ENCODE data around the gene HMCN1. TPM values are rescaled to one million over a fixed set of nuclear protein-coding genes. Genes with fewer than 3 reads are reported as not detected.

The HMCN1 gene
- total RNA-seq, 1 experiment from 2014 or later = 0.15 TPM

DNA sequence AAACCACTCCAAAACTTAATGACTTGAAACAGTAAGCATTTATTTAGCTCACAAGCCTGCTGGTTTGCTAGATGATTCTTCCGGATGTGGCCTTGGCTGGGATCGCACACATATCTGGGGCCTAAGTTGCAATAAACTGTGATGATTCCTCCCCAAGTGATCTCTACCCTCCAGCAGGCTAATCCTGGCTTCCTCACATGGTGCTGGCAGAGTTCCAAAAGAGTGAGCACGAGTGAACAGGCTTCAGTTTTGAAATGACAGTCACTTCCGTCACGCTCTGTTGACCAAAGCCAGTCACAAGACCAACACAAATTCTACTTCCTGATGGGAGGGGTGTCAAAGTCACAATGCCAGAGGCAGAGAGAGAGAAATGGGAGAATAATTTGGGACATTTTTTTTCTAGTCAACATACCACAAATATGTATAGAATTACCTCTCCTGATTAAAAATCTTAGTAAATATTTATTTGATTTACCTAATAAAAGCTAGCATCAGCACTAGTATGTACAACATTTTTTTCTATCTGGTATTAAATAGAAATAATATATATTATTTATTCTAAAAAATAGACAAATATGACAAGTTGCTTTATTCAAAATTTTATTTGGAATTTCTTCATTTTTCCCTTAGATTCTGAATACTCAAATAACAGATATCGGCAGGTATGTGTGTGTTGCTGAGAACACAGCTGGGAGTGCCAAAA is 348.2 kb downstream of the HMCN1 start:
- peak; percentile 91 for DNase-seq (ENCODE audit: low spot score)

DNA sequence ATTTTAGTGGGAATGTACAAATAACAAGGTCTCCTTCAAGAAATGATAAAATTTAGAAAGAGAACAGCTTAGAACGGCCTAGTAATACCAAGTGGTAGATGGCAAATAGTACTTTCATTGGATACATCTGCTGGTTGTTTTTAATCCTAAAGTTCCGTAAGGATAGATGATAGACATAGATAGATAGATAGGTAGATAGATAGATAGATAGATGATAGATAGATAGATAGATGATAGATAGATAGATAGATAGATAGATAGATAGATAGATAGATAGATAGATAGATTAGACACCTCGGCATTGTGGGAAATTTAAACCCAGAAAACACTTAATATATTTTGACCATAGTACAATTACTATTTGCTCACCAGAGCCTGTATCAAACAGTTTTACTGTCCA is 352.4 kb downstream of the HMCN1 start:
- no peak for DNase-seq (ENCODE audit: low spot score)

DNA sequence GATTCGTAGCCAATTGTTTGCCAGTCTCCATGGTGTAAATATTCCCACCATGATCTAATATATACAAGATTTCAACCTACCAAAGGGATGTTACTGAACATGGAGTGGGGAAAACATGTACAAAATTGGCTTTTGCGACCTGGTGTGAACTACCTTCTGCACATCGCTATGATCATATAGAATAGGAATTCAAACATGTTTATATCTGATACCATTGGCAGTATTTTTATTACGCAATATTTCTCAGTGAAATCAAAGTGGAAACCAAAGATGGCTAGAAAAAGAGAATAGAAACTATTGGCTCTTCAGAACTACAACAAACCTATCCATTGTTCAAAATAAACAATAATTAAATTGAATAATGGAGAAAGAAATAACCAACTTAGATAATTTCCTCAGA is 355.7 kb downstream of the HMCN1 start:
- DNase-seq (ENCODE audit: low spot score) = no peak

DNA sequence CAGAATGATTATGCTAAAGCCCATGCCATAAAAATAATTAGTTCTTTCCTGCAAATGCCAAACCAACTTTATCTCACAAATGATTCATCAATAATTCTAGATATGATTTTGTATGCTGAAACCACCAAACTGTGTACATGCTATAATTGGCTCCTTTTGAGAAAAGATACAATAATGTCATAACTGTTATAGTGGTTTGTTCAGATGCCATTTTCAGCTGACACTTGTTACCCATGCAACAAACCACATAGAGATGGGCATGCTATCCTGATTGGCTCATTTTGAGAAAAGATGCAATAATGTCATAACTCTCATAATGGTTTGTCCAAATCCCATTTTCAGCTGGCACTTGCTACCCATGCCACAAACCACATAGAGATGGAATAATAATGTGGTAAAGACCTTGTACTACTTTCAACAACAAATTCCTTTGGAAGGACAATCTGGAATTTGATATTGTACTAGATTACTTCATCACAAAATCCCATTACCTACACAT is 357.1 kb downstream of the HMCN1 start:
- no peak for DNase-seq (ENCODE audit: low spot score)

DNA sequence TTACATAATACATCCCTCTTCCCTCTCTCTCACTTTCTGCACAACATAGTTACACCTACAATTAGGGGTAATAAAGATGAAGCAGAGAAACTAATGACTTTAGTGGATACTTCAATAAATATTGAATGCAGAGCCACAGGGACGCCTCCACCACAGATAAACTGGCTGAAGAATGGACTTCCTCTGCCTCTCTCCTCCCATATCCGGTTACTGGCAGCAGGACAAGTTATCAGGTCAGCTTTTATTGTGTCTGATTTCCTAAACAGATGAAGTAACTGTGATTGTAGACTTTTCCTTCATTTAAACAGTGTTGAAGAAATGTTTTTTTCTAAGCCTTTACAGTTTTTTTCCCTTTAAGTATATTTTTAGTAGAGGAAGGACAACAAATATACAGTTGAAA is 359.2 kb downstream of the HMCN1 start:
- DNase-seq (ENCODE audit: low spot score) = no peak

DNA sequence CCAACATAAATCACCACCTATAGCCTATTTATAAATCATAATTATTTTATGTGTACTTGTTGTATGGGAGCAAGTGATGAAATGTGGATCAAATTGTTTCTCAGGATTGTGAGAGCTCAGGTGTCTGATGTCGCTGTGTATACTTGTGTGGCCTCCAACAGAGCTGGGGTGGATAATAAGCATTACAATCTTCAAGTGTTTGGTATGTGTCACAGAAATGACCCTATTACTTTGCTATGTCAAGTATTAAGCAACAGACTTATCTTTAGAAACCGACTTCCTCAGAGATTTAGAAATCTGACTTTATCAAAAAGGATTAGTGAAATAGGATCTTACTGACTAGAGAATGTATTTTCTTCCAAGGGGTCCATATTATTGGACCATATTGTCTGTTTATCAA is 360.0 kb downstream of the HMCN1 start:
- DNase-seq (ENCODE audit: low spot score) = no peak

DNA sequence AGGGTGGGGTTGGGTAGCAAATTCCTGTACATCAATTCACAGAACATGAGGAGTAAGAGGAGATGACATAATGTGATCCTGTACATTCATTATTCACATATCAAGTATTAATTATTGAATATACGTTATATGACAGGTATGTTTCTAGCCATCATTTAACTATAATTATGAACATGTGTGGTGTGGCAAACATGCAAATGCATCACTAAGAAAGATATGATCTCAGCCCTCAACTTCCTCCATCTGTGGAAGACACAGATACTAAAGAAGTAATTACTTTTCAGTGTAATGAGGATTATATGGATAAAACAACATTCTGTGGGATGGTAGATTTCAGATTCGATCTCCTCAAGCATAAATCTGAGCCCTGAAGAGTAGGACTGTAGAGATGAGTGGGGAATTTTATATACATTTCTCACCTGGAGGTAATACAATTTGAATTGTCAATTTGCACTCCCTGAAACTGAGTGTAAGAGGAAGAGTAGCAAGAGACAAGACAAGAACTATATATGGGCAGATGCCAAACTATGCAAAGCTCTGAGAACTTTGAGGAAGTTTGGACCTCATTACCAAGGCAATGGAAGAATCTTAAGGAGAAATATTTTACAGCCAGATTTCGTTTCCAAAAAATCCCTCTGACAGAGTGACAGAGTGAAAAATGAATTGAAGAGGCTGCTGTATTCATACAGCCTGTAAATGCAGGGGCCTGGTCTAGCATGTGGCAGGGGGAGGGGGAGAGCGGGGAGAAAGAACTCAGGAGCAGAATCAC is 365.3 kb downstream of the HMCN1 start:
- no peak for DNase-seq (ENCODE audit: low spot score)

DNA sequence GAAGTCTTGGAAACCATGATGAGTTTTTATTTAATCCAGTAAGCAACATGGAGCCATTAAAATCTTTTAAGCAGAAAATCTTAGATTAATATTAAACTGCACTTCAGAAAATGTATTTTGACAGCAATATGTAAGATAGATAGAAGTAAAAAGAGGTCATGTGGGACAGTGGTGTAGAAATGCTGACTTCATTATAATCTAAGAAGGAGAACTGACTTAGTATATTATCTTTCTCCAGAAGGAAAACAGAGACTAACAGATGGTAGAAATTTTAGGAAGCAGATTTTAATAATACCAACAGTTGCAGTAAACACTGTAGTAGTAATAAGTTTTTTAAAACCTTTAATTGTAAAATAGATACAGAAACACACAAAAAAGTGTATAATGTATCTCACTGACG is 367.9 kb downstream of the HMCN1 start:
- no peak for DNase-seq (ENCODE audit: low spot score)

DNA sequence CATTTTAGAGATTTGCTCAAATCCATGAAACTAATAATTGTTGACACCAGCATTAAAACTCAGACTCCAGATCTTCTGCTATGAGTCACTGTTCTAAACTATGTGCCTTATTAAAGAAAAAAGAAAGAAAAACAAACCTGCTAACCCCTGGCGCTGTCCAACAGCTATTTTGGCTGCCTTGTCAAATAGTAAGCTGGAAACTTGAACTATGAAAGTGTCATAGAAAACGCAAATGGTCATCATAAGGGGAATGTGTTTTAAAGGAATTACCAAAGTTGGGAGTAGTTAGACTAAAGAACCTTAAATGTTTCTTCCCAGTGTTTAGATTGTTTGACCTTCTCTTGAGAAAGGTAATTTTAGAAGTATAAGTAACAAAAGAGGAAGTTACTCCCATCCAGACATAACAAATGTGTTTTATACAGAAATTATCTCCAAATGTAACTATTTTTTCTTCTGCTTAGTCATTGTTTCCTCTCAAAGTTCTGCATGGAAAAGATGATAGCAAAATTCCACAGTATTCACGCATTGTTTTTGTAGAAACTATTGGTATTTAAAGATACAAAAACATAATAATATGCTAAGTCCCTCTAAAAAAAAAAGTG is 368.5 kb downstream of the HMCN1 start:
- DNase-seq (ENCODE audit: low spot score) = no peak

DNA sequence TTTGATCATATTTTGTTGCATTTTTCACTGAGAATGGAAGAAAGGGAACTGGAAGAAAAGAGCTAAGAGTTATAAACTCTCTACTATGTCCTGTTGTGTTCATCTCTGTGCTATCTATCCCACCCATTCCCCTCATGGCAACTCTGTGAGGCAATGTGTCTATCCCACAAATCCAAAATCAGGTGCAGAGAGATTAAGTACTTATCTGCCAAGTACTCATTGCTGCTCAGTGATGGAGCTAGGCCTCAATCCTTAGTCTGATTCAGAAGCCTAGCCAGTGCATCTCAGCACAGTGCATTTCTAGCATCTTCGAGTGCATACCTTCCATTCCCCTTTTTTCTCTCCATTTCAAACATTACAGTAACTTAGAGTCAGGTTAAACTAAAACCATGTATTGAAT is 370.3 kb downstream of the HMCN1 start:
- no peak for DNase-seq (ENCODE audit: low spot score)

DNA sequence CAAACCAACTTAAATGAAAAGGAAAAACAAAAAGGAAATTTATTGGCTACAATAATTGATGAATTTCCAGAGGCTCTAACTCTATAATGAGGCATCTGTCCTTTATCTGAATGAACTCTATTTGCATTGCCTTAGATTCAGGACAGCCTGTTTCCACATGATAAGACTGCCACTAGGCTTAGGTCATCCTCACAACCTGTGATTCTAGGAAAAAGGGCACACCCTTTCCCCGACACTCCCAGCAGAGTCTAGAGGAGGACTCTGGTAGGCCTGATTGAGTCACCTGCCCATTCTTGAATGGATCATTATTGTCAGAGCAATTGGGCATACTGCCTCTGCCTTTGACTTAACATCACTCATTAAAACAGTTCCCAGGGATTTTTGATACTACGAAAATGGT is 378.1 kb downstream of the HMCN1 start:
- DNase-seq (ENCODE audit: low spot score) = no peak

DNA sequence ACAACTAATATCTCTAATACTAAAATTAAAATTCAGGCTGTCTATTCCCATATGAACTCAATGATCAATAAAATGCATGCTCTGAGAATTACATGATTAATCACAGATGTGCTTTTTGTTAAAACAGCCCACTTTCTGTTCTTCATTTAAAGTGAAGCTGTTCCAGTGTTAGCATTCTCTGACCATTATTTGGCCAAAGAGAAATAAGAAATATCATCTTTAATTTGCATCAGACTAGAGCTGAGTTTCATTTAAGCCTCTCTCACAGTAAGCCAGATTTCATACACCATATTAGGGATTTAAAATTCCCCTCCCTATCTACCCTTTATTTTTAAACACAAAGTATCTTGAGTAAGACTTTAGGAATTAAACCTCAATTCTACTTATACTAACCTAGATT is 379.3 kb downstream of the HMCN1 start:
- DNase-seq (ENCODE audit: low spot score) = no peak

DNA sequence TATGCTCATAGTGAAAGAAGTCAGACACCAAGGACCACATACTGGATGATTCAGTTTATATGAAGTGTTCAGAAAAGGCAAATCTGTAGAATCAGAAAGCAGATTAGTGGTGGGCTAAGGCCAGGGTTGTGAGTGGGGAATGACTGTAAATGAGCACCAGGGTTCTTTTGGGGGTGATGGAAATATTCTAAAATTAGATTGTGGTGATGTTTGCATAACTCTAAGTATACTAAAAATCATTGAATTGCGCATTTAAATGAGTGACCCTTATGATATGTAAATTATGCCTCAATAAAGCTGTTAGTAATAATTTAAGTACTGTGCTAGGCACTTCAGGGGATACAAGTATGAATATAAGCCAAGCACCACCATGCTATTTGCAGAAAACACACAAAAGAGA is 384.5 kb downstream of the HMCN1 start:
- DNase-seq (ENCODE audit: low spot score) = no peak

DNA sequence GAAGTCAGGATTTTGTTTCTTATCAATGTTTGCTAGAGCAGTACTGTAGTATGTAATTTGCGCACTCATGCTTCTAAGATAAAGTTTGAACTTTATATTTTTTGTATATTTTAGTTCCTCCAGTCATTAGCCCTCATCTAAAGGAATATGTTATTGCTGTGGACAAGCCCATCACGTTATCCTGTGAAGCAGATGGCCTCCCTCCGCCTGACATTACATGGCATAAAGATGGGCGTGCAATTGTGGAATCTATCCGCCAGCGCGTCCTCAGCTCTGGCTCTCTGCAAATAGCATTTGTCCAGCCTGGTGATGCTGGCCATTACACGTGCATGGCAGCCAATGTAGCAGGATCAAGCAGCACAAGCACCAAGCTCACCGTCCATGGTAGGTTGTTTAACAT is 388.6 kb downstream of the HMCN1 start:
- DNase-seq (ENCODE audit: low spot score) = no peak

DNA sequence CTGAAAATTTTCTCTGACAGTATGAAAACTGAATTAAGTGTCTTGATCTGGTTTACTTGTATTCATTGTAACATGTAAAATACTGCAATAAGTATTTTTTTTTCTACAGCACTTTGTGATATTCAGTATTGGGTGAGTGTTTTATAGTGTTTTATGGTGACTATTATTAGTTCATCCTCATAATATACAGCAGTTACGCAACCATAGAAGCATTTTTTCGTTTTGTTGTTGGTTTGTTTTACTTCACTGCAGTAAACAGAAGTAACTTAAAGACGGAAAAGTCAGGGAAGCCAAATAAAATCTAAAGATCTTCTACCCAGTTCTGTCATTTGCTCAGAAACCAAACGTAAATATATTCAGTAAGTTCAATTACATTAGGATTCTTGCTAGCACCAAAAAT is 390.8 kb downstream of the HMCN1 start:
- DNase-seq (ENCODE audit: low spot score) = no peak

DNA sequence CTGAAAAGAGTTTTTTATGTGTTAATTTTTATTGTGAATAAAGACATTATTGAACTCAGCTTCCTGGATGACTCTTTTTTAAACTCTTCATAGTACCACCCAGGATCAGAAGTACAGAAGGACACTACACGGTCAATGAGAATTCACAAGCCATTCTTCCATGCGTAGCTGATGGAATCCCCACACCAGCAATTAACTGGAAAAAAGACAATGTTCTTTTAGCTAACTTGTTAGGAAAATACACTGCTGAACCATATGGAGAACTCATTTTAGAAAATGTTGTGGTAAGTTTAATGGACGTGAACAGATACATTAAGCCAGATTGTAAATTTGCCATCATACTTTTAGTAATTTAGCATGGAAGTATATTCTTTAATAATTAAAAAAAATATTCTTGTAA is 391.3 kb downstream of the HMCN1 start:
- DNase-seq (ENCODE audit: low spot score) = no peak

DNA sequence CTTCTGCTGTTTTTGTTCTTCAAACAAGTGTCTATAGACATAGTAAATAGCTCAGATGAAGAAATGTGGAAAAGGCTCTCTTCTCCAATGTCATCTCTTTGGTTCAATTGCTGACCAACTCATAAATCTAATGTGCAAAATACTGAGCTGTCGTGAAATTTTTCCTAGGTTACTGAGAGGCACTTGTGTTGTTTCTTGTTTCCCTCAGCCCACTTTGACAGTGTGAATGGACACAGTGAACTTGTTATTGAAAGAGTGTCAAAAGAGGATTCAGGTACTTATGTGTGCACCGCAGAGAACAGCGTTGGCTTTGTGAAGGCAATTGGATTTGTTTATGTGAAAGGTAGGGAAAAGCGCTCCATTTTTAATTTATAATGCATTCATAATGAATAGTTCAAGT is 395.6 kb downstream of the HMCN1 start:
- no peak for DNase-seq (ENCODE audit: low spot score)

DNA sequence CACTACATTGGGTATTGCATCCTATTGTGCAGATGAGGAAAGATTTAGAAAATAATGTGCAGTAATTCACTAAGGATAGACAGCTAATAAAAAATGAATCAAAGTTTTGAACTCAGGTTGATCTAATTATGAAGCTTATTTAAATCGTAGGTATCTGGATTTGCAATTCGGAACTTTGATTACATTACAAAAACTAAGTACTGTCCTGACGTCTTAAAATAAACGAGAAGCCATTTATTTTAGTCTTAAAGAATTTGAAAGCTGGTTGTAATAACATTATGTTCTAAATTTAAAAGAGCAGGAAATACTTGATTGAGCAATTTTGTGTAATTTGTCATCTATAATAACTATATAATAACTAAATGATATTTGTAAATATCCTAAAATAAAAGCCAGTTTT is 404.9 kb downstream of the HMCN1 start:
- no peak for DNase-seq (ENCODE audit: low spot score)

DNA sequence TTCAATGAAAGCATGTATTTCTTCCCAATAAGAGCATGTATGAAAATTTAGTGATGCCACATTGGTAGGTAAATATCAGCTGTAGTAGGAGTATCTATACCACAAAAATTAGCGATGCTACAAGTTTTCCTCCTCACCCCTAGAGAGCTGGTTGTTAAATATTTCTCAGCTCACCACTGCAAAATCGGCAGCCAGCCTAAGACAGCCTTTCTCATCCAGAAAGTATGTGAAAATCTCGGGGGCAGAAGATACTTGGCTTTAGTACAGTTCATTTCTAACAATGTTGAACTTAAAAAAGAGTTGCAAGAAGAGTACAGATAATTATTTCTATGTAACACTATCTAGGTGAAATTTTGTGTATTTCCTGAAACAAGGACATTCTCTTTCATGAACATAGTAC is 405.5 kb downstream of the HMCN1 start:
- DNase-seq (ENCODE audit: low spot score) = no peak

DNA sequence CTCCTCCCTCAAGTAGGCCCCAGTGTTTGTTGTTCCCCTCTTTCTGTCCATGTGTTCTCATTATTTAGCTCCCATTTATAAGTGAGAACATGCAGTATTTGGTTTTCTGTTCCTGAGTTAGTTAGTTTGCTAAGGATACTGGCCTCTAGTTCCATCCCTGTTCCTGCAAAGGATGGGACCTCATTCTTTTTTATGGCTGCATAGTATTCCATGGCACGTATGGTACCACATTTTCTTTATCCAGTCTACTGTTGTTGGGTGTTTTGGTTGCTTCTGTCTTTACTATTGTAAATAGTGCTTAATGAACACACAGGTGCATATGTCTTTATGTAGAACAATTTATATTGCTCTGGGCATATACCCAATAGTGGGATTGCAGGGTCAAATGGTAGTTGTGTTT is 408.0 kb downstream of the HMCN1 start:
- DNase-seq (ENCODE audit: low spot score) = no peak

DNA sequence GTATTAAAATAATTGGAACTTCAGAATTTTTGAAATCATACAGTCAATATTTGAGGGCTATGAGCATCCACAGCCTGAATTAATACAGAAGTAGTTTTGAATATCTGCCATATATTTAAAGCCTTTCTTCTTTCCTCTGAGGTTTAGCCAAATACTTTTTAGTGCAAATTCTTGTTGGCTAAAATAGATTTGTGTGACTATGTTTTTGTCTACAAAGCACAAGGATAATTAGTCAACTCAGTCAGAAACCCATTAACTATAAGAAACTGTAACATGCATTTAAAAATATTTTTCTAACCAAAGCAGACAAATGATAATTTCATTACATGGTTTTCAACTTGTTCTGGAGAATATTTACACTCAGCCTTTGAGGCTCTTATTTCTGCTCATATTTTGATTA is 408.7 kb downstream of the HMCN1 start:
- no peak for DNase-seq (ENCODE audit: low spot score)

DNA sequence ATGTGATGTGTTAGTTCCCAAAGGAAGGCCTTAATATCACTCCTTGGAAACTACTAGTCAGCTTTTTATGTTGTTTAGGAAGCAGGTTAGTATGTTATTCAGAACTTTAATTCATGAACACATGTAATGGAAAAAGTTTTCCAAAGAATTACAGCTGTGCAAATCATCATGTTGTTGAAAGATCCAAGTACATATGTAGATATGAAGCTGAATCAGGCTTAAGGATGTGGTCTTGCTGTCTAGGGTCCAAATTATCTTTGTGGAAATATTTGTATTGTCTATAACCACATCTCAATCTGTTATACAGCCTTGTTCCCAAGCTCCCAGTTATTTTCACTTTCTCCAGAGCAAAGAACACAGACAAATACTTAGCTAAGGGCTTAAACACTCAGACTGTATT is 409.3 kb downstream of the HMCN1 start:
- DNase-seq (ENCODE audit: low spot score) = no peak

DNA sequence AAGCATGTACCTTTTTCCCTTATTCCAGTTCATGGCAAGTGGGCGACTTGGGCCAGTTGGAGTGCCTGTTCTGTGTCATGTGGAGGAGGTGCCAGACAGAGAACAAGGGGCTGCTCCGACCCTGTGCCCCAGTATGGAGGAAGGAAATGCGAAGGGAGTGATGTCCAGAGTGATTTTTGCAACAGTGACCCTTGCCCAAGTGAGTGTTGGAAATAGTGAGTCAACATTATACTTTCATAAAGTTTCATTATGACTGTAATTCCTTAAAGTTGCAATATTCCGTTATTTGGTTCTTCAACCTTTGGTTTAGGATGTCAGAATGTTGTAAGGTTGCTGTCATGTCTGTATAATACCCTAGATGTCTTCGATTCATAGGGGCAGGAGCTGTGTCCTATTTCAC is 410.3 kb downstream of the HMCN1 start:
- DNase-seq (ENCODE audit: low spot score) = no peak

All from HT-29 (cell line).